H1 (cell line): ENCODE results near the gene CRTAC1. TPM values are rescaled to one million over a fixed set of nuclear protein-coding genes. Genes with fewer than 3 reads are reported as not detected.

Experiments
- CBX8 ChIP-seq: fragments of 300-800, 300-1000 bp; sonication (generic); IDR thresholded peaks from 2 replicates; pipeline ENCODE4 v1.7.1; 2016; ENCODE audit warnings: low read depth, low read length, borderline replicate concordance
- CHD1 ChIP-seq: IDR thresholded peaks from 2 replicates; pipeline ENCODE4 v1.6.1; 2012; ENCODE audit warnings: low read depth, low read length, improper control_type of control experiment
- CHD7 ChIP-seq: fragments of 300-600 bp; sonication (generic); IDR thresholded peaks from 2 replicates; pipeline ENCODE4 v1.7.1; 2012; ENCODE audit warnings: low read length, moderate library complexity, mild to moderate bottlenecking, inconsistent platforms; ENCODE audit not compliant: insufficient replicate concordance
- KDM4A ChIP-seq: IDR thresholded peaks from one replicate; pipeline ENCODE4 v1.7.1; 2012; ENCODE audit warnings: low read depth, mild to moderate bottlenecking, moderate library complexity, low read length, inconsistent platforms; ENCODE audit not compliant: severe bottlenecking
- KDM5A ChIP-seq: fragments of 200-600 bp; IDR thresholded peaks from 2 replicates; pipeline ENCODE4 v1.7.1; 2012; ENCODE audit warnings: mild to moderate bottlenecking, low read length, inconsistent platforms, mixed read lengths
- NANOG ChIP-seq: IDR thresholded peaks from 2 replicates; pipeline ENCODE4 v1.6.1; 2011; ENCODE audit warnings: low read length, low read depth, mild to moderate bottlenecking, inconsistent platforms; ENCODE audit not compliant: insufficient read depth, poor library complexity, severe bottlenecking
- SAP30 ChIP-seq: fragments of 300-600 bp; sonication (generic); IDR thresholded peaks from 2 replicates; pipeline ENCODE4 v1.7.1; 2012; ENCODE audit warnings: low read length, moderate library complexity, mild to moderate bottlenecking, inconsistent platforms; ENCODE audit not compliant: insufficient read depth, insufficient replicate concordance
- SUZ12 ChIP-seq: fragments of 200-600 bp; sonication (generic); IDR thresholded peaks from 2 replicates; pipeline ENCODE4 v1.6.1; 2012; ENCODE audit warnings: mild to moderate bottlenecking, inconsistent platforms, low read length, moderate library complexity, mixed read lengths
- polyA plus RNA-seq, 7 experiments: library from polyadenylated mRNA; depleted of rRNA in 3 of 7; stranded (reverse) in 5 of 7; unstranded in 2 of 7; fragments of >200 nt in 5 of 7; fragments of 200-250 nt in 2 of 7; gene quantifications; 1 replicate in 5 of 7; 2 replicates in 1 of 7; 4 replicates in 1 of 7; pipeline versions ENCODE4 v1.2.1 to v1.2.3, GENCODE V29; 2011 to 2013; ENCODE audit warnings: missing spikeins in 2 of 7, mixed read lengths in 2 of 7
- total RNA-seq: library from RNA; stranded (reverse); fragmentation: NEBNext Ultra II Directional; extraction: Animal tissue kit (Norgen Biotek cat#: 25700); gene quantifications from 2 replicates; pipeline ENCODE4 v1.2.1, GENCODE V29; 2021
- TF ChIP-seq, protein P1 (sequence below): IDR thresholded peaks from 2 replicates; pipeline ENCODE4 v1.6.1; 2011; ENCODE audit warnings: low read depth, mild to moderate bottlenecking, low read length; ENCODE audit not compliant: insufficient read depth

The CRTAC1 gene
- total and polyA plus RNA-seq, 2 of the 8 experiments (the other 6 are each of a cell fraction or from before 2014, with no cell fraction given), result 0.91 to 1.2 TPM

DNA sequence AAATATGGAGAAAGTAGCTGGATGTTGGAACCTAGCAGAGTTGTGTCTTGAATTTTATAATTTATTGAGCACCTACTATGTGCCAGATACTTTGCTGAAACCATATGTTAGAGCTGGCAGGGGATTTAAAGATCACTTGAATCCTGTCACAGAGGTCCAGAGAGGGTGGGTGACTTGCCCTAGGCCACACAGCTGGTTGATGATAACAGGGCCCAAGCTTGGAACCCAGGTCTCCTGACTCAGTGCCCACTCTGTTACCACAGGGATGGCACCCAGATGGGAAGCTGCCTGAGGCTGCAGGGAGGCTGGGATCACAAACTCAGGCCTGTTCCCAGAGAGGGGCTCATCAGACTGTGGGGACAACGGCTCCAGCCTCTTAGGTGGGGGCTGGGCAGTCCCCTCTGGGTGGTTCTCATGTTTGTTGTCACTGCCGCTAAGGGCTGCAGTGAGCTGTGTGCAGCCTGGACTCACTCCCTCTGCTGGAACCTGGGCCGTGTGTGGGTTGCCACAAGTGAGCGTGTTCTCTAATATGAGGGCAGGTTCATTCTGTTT is 162.2 kb downstream of the CRTAC1 start (continued):
- TF ChIP-seq CHD7, result no peak
- TF ChIP-seq KDM4A, result no peak
- TF ChIP-seq, protein P1, sequence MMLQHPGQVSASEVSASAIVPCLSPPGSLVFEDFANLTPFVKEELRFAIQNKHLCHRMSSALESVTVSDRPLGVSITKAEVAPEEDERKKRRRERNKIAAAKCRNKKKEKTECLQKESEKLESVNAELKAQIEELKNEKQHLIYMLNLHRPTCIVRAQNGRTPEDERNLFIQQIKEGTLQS, result no peak
- no peak for TF ChIP-seq CBX8
- no peak for TF ChIP-seq SUZ12
- no peak for TF ChIP-seq CHD1
- TF ChIP-seq KDM5A, result no peak
- TF ChIP-seq SAP30, result no peak
- no peak for TF ChIP-seq NANOG
